HepG2 (cell line): ENCODE results near the gene LDLRAD4. TPM values are rescaled to one million over a fixed set of nuclear protein-coding genes. Genes with fewer than 3 reads are reported as not detected.

Source experiments
- ATAC-seq: fragments of 200-7000 bp; cut with Tn5 transposase; 3 replicates; pipeline ENCODE4 v1.9.1; 2020; ENCODE audit warnings: mild to moderate bottlenecking, moderate library complexity
- BruUV-seq: library from RNA; stranded (reverse); fragments of 400-500 nt; replicated peaks from 2 replicates; lab custom pipeline; 2021; lab: Mats Ljungman, UMichigan
- CTCF ChIA-PET: fragments of 300-600 bp; formaldehyde crosslinking; extraction: SDS; loops from one replicate; lab custom pipeline; 2021; ENCODE audit warnings: low total read pairs, inconsistent platforms, low intra/inter-chr PET ratio; lab: Yijun Ruan, JAX
- POLR2A ChIA-PET: fragments of 350-600 bp; sonication (Branson Sonifier 250); formaldehyde crosslinking; loops from one replicate; lab custom pipeline; 2020; ENCODE audit warnings: antibody characterized with exemption, inconsistent platforms; lab: Yijun Ruan, JAX
- DNase-seq: peaks from one replicate; pipeline ENCODE4 v3.0.0-alpha.2; 2015; ENCODE audit warnings: low spot score
- FAIRE-seq: peaks from 3 replicates; lab custom pipeline; 2011; peaks lifted over from hg19 to GRCh38; lab: Jason Lieb, UNC
- H2AFZ ChIP-seq: one replicate; pipeline ENCODE4 v1.6.1; 2011; ENCODE audit warnings: low read length, inconsistent platforms
- H3K27ac ChIP-seq: fragments of 300-600 bp; 3 replicates; pipeline ENCODE4 v1.8.0; 2011; ENCODE audit warnings: mixed run types, mild to moderate bottlenecking, mixed read lengths, low read length, inconsistent platforms; ENCODE audit not compliant: insufficient read depth; ENCODE audit errors: extremely low read length
- H3K27me3 ChIP-seq, 2 experiments: fragments of 200-600 bp in 1 of 2; 2 replicates in 1 of 2; 3 replicates in 1 of 2; pipeline versions ENCODE4 v1.6.0 to v1.8.0; 2011; ENCODE audit warnings: low read length in 2 of 2, mild to moderate bottlenecking in 2 of 2, moderate library complexity in 2 of 2, inconsistent platforms in 1 of 2; ENCODE audit not compliant: insufficient read depth in 2 of 2, control insufficient read depth in 1 of 2
- H3K36me3 ChIP-seq, 2 experiments: fragments of 200-600 bp in 1 of 2; replicated peaks in 1 of 2; 2 replicates in 1 of 2; 3 replicates in 1 of 2; pipeline versions ENCODE4 v1.5.1 to v1.8.0; 2011; ENCODE audit warnings: low read length in 2 of 2, inconsistent platforms in 1 of 2; ENCODE audit not compliant: insufficient read depth in 2 of 2, control insufficient read depth in 1 of 2
- H3K4me1 ChIP-seq: 2 replicates; pipeline ENCODE4 v1.5.1; 2012; ENCODE audit warnings: low read length, inconsistent platforms; ENCODE audit not compliant: insufficient read depth
- H3K4me2 ChIP-seq: 2 replicates; pipeline ENCODE4 v1.6.0; 2011; ENCODE audit warnings: low read depth, low read length, inconsistent platforms
- H3K4me3 ChIP-seq, 3 experiments: fragments of 200-600 bp in 1 of 3; sonication (generic), shearing (Covaris generic) in 1 of 3; replicated peaks in 1 of 3; 2 replicates each; pipeline ENCODE4 v1.5.1; 2011 to 2016; ENCODE audit warnings: low read length in 3 of 3, inconsistent platforms in 2 of 3, low read depth in 2 of 3, mild to moderate bottlenecking in 2 of 3, control low read depth in 1 of 3, mixed read lengths in 1 of 3; ENCODE audit not compliant: insufficient read depth in 1 of 3
- H3K79me2 ChIP-seq: one replicate; pipeline ENCODE4 v1.6.1; 2011; ENCODE audit warnings: low read length, inconsistent platforms; ENCODE audit not compliant: insufficient read depth
- H3K9ac ChIP-seq: 2 replicates; pipeline ENCODE4 v1.6.0; 2011; ENCODE audit warnings: mild to moderate bottlenecking, low read depth, low read length, inconsistent platforms; ENCODE audit not compliant: insufficient read depth
- H3K9me3 ChIP-seq: 2 replicates; pipeline ENCODE4 v1.5.1; 2012; ENCODE audit warnings: mild to moderate bottlenecking, low read length
- H4K20me1 ChIP-seq: 2 replicates; pipeline ENCODE4 v1.6.0; 2011; ENCODE audit warnings: inconsistent platforms, mild to moderate bottlenecking, low read length, moderate library complexity; ENCODE audit not compliant: insufficient read depth
- CBX2 ChIP-seq, 2 experiments: fragments of 200-600 bp in 1 of 2; sonication (generic); formaldehyde crosslinking in 1 of 2; IDR thresholded peaks; 2 replicates each; pipeline versions ENCODE4 v1.7.0 to v1.8.1; 2018 to 2022; ENCODE audit warnings: low read depth in 2 of 2, low read length in 1 of 2, mild to moderate bottlenecking in 1 of 2, missing genetic modification reagents in 1 of 2
- DMAP1 ChIP-seq: IDR thresholded peaks from 2 replicates; pipeline ENCODE4 v1.6.1; 2016
- GATAD1 ChIP-seq: IDR thresholded peaks from 2 replicates; pipeline ENCODE4 v1.6.1; 2016; ENCODE audit warnings: missing genetic modification reagents, missing compliant biosample characterization
- MAFF ChIP-seq: IDR thresholded peaks from 2 replicates; pipeline ENCODE4 v1.6.1; 2011; ENCODE audit warnings: low read depth, low read length, improper control_type of control experiment
- MAFK ChIP-seq, 2 experiments: IDR thresholded peaks in 1 of 2; conservative IDR thresholded peaks in 1 of 2; 2 replicates each; pipeline ENCODE4 v1.6.1; 2011; ENCODE audit warnings: improper control_type of control experiment in 2 of 2, low read length in 2 of 2
- NFE2L2 ChIP-seq: fragments of 150-350 bp; IDR thresholded peaks from 2 replicates; pipeline ENCODE4 v1.6.1; 2014; ENCODE audit warnings: low read length
- ZFP1 ChIP-seq: IDR thresholded peaks from 2 replicates; pipeline ENCODE4 v1.6.1; 2016
- ZNF317 ChIP-seq: sonication (generic); formaldehyde crosslinking; IDR thresholded peaks from 2 replicates; pipeline ENCODE4 v1.5.0; 2020; ENCODE audit warnings: mild to moderate bottlenecking, missing genetic modification reagents
- ZNF451 ChIP-seq: sonication (generic); formaldehyde crosslinking; IDR thresholded peaks from 2 replicates; pipeline ENCODE4 v1.5.0; 2020; ENCODE audit warnings: mild to moderate bottlenecking, missing genetic modification reagents
- in situ Hi-C: cut with HindIII; loops from 2 replicates; pipeline ENCODE4 v1.10.0; 2017; ENCODE audit warnings: low pct_unique_long_range_greater_than_20kb; ENCODE audit not compliant: extremely low pct_ligation_motif_present
- intact Hi-C: fragments of 100-400 bp; cut with micrococcal nuclease; formaldehyde crosslinking; loops from one replicate; pipeline ENCODE4 v1.10.0; 2022; ENCODE audit not compliant: unreplicated experiment
- polyA plus RNA-seq, 8 experiments: library from polyadenylated mRNA; depleted of rRNA in 3 of 8; stranded (reverse) in 7 of 8; unstranded in 1 of 8; fragments of >200 nt; fragmentation: Illumina TruSeq in 4 of 8; extraction: Trizol in 4 of 8; gene quantifications; 2 replicates each; pipeline versions ENCODE4 v1.2.1 to v1.2.3, GENCODE V29; 2011 to 2016; ENCODE audit warnings: low read depth in 4 of 8, missing spikeins in 1 of 8, mixed read lengths in 1 of 8; ENCODE audit not compliant: insufficient read depth in 1 of 8
- total RNA-seq, 5 experiments: library from RNA; depleted of rRNA; stranded (reverse); fragments of >200 nt; fragmentation: Illumina TruSeq; extraction: Trizol; gene quantifications; 2 replicates each; pipeline ENCODE4 v1.2.3, GENCODE V29; 2016; ENCODE audit warnings: low read depth in 1 of 5
- TF ChIP-seq, protein P1 (sequence below): IDR thresholded peaks from 2 replicates; pipeline ENCODE4 v1.6.1; 2016
- TF ChIP-seq, protein P2 (sequence below): IDR thresholded peaks from 2 replicates; pipeline ENCODE4 v1.6.1; 2012; ENCODE audit warnings: low read depth, low read length, improper control_type of control experiment
- TF ChIP-seq, protein P3 (sequence below): sonication (generic); formaldehyde crosslinking; IDR thresholded peaks from 2 replicates; pipeline ENCODE4 v1.5.0; 2020; ENCODE audit warnings: missing genetic modification reagents

Gene LDLRAD4
- total and polyA plus RNA-seq, 2 of the 13 experiments (the other 11 are each of a cell fraction or from before 2014, with no cell fraction given): 13.6 to 20.9 TPM

DNA sequence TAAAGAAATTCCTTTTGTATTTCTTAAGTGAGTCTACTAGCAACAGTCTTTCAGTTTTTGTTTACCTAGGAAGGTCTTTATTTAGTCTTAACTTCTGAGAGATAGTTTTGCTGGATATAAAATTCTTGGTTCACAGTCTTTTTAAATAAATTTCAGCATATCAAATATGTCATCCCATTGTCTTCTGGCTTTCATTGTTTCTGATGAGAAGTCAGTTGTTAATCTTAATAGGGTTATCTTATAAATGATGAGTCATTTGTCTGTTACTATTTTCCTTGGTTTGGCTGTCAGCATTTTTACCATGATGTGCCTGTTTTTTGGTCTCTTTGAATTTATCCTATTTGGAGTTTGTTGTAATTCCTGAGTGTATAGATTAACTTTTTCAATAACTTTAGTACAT, 378.5 kb downstream of the LDLRAD4 start:
- Histone ChIP-seq H4K20me1 (no peaks in the 10 kb centered on the region), H2AFZ (no peak overlapping the region), H3K4me2 (no peak overlapping the region), H3K27me3 (no peaks in the 10 kb centered on the region), H3K4me1 (no peaks in the 10 kb centered on the region), H3K27ac (no peak overlapping the region), H3K79me2 (no peaks in the 10 kb centered on the region), H3K4me3 (no peak overlapping the region), H3K9ac (no peak overlapping the region), H3K36me3 (no peaks in the 10 kb centered on the region), H3K9me3 (peaks cover 34% of the 10 kb centered on the region)
- FAIRE-seq (no peak), ATAC-seq (no peak), DNase-seq (no peak)
- in situ Hi-C loops (no loop called here), intact Hi-C loops (no loop called here)
- TF ChIP-seq CBX2 (IDR thresholded peaks at IDR 0.05; ENCODE audit: low read depth, low read length) (no peak), CBX2 (CRISPR knock-in tag; IDR thresholded peaks at IDR 0.05; ENCODE audit: low read depth) (no peak), DMAP1 (CRISPR knock-in tag) (no peak), ZFP1 (peak; percentile 48; the same call in 1 of the 2 replicates), GATAD1 (no peak), NFE2L2 (peak; percentile 37; the same call in 1 of the 2 replicates), MAFK (conservative IDR thresholded peaks at IDR 0.05 in 1 of 2, IDR thresholded peaks at IDR 0.05 in 1 of 2; ENCODE audit: low read length in 2 of 2) (peak; percentile 26 to 48; a peak in 2 of 4 replicates), ZNF317 (peak; percentile 99), ZNF451 (CRISPR knock-in tag) (no peak), MAFF (peak; percentile 56)
- TF ChIP-seq, protein P1, sequence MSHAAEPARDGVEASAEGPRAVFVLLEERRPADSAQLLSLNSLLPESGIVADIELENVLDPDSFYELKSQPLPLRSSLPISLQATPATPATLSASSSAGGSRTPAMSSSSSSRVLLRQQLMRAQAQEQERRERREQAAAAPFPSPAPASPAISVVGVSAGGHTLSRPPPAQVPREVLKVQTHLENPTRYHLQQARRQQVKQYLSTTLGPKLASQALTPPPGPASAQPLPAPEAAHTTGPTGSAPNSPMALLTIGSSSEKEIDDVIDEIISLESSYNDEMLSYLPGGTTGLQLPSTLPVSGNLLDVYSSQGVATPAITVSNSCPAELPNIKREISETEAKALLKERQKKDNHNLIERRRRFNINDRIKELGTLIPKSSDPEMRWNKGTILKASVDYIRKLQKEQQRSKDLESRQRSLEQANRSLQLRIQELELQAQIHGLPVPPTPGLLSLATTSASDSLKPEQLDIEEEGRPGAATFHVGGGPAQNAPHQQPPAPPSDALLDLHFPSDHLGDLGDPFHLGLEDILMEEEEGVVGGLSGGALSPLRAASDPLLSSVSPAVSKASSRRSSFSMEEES (CRISPR knock-in tag): no peak
- TF ChIP-seq, protein P2, sequence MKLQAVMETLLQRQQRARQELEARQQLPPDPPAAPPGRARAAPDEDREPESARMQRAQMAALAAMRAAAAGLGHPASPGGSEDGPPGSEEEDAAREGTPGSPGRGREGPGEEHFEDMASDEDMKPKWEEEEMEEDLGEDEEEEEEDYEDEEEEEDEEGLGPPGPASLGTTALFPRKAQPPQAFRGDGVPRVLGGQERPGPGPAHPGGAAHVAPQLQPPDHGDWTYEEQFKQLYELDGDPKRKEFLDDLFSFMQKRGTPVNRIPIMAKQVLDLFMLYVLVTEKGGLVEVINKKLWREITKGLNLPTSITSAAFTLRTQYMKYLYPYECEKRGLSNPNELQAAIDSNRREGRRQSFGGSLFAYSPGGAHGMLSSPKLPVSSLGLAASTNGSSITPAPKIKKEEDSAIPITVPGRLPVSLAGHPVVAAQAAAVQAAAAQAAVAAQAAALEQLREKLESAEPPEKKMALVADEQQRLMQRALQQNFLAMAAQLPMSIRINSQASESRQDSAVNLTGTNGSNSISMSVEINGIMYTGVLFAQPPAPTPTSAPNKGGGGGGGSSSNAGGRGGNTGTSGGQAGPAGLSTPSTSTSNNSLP: peak; percentile 32; the same call in 1 of the 2 replicates
- TF ChIP-seq, protein P3, sequence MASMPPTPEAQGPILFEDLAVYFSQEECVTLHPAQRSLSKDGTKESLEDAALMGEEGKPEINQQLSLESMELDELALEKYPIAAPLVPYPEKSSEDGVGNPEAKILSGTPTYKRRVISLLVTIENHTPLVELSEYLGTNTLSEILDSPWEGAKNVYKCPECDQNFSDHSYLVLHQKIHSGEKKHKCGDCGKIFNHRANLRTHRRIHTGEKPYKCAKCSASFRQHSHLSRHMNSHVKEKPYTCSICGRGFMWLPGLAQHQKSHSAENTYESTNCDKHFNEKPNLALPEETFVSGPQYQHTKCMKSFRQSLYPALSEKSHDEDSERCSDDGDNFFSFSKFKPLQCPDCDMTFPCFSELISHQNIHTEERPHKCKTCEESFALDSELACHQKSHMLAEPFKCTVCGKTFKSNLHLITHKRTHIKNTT (CRISPR knock-in tag): no peak
- BruUV-seq: no TSS peak
- CTCF ChIA-PET: no interaction called here
- POLR2A ChIA-PET: no interaction called here
